Hepatic stellate cell (primary cell): Measurements from ENCODE around the gene GGCX.
"Not testable (repeated sequence)": the region's sequence is repeated elsewhere in the genome, so short reads cannot be mapped to it uniquely, and the experiment has no call there.

Experiments
- DNase-seq: peaks from one replicate; pipeline ENCODE4 v3.0.0; 2011; ENCODE audit warnings: low spot score

The GGCX gene

GRCh38 chr2:85594715-85595300, 33.5 kb upstream of the GGCX start:
- no peak for DNase-seq

- no peak for DNase-seq
These were observed 31.7 kb upstream of the GGCX start for GRCh38 chr2:85593023-85593422.

- not testable (repeated sequence) for DNase-seq
These were observed 31.0 kb upstream of the GGCX start for GRCh38 chr2:85592299-85592698.

- no peak for DNase-seq
These were observed 30.3 kb upstream of the GGCX start for GRCh38 chr2:85591563-85591962.

DNA sequence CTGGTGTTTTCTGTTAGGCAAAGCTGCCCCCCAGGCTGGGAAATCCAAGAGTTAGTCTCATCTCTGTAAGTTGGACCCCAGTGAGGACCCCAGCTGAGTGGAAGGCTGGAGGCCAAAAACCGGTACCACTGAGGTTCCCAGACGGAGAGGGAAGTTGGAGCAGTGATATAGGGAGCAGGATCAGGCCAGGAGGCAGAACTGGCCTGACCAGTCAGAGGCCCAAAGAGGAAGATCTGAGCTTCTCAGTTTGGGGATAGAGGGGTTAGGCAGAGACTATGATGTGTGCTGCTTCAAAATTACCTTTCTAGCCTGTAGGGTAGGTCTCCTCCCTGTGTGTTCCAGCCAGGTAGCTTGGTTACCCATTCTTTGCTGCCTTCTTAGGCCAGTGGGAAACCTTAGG, 29.7 kb upstream of the GGCX start:
- DNase-seq = no peak

- DNase-seq = peak; percentile 92
These were observed 28.9 kb upstream of the GGCX start for GRCh38 chr2:85589982-85590791.

- no peak for DNase-seq
These were observed 27.9 kb upstream of the GGCX start for GRCh38 chr2:85589181-85589580.

DNA sequence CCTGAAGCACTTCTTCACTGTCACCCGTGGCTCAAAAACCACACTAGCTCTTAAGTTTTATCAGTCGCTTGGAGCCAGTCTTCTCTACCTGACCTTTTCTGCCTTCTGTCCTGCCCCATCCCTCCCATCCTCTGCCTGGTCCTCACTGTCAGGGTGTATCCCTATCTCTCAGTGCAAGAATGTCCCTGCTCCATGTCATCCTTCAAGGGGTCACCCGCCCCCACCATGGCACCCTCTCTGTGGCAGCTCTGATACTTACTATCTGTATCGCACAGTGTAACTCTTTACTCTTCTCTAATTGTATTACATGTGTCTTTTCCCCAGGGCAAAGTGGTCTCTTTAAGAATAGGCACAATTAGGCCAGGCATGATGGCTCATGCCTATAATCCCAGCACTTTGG, 27.4 kb upstream of the GGCX start:
- DNase-seq = no peak

DNA sequence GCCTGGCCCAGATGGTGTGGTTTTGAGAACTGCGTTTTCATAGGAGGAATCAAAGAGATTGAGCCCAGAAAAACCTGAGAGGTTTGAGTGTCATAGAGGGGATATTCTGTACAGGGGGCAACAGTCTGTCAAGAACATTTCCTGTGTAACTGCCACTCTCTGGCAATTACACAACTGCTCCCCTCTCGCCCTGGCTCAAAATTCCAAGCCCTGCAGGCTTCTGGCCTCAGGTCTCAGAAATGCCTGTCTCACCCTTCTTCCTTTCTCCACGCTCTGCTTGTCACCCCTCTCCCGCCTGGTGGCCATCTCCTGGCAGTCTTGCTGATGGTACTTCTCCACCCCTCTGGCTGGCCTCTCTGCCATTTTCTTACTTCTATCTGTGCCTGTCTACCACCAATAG, 26.9 kb upstream of the GGCX start:
- DNase-seq = no peak

- peak; percentile 88 for DNase-seq
These were observed 24.4 kb upstream of the GGCX start for GRCh38 chr2:85585781-85586105.

DNA sequence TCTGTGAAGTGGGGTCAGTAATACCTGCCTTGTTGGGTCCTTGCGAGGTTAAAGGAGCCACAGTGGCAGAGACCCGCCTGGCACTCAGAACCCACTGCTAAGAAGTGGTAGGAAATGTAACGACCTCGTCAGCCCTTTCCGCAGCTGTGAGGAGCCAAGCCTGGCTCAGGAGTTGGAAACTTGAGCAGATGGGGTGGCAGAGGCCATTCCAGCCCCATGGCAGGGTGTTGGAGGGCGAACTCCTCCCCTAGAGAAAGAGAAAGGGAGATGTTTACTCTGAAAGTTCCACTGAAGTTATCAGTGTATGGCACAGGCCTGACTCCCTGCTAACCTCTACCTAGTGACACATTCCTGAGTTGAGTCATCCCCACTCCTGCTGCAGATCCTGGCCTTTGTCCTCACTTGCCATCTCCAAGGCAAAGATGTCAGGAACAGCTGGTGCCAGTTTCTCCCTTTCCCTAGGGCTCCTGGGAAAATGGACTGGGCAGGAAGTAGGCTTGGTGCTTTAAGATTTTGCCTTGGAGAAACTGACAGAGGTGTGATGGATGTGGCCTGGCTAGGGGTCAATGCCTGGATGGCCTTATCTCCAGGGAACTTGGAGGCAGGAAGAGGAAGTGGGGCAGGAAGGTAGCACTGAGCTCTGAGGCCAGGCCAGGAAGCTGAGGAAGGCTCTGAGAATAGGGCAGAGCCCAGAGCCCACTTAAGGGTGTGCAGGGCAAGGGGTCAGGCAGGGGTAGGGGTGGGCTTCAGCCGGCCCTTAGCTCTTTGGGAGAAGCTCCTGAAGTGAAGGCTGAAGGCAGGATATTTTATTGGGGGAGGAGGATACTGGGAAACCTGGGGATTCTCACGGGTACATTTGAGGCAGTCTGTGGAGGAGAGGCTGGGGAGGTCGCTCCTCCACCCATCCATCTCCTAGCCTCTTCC, 23.8 kb upstream of the GGCX start:
- peak; percentile 85 for DNase-seq

DNA sequence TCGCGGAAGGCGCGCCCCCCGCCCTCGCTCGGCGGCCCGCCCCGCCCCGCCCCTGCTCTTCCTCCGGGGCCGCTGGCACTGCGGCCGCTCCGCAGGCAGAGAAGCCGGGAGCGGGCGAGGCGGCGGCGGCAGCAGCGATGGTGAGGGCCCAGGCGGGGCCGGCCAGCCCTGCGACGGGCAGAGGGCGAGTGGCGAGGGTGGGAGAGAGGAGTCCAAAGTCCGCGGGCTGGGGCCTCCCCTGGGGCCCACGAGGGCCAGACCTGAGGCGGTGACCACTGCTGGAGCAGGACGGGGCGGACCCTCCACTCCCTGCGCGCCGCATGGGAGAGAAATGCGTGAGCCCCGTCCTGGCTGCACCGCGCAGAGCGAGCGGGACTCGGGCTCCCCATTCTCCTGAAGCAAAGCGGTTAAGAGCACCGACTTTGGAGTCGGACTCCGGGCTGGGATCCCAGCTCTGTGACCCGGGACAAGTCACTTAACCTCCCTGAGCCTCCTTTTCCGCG, 23.1 kb upstream of the GGCX start, which contains the start of gene VAMP5:
Gene VAMP5, plus strand, starts transcription at position 78 of the 503 bp plus-strand sequence. Its CDS starts 60 bp downstream, at position 138.
- DNase-seq = peak; percentile 55

GRCh38 chr2:85583667-85584353, 22.5 kb upstream of the GGCX start:
- no peak for DNase-seq

GRCh38 chr2:85582492-85582891, 21.2 kb upstream of the GGCX start:
- no peak for DNase-seq

- no peak for DNase-seq
These were observed 18.9 kb upstream of the GGCX start for GRCh38 chr2:85580206-85580605.

DNA sequence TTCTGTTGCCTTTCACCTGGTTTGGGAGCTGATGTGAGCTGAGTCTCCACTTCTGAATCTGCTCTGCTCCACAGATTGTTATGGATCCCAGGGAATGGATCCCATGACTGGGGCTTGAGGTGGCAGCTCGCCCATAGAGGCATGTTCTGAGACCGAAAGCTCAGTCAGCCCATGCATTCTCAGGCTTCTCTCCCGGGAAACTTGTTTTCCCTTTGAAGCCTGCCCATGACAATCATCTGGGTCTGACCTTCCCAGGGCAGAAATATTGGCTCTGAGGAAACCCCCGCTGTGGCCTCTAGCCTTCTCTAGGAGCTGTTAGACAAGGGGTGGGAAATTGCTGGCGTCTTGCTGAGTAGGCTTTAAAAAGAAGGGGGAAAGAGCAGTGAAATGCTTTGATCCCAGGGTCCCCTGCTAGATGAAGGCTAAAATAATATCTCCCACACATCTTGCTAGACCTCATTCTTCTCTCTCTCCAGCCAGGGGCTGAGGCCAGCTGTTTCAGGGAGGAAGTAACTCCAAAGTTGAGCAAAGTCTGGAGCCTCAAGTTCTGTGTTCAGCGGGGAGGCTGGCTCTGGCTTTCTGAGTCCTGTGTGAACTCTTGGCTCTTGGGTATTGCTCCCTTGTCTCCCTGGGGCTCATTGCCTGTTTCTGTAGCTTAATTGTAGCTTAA, 18.1 kb upstream of the GGCX start:
- DNase-seq = no peak

DNA sequence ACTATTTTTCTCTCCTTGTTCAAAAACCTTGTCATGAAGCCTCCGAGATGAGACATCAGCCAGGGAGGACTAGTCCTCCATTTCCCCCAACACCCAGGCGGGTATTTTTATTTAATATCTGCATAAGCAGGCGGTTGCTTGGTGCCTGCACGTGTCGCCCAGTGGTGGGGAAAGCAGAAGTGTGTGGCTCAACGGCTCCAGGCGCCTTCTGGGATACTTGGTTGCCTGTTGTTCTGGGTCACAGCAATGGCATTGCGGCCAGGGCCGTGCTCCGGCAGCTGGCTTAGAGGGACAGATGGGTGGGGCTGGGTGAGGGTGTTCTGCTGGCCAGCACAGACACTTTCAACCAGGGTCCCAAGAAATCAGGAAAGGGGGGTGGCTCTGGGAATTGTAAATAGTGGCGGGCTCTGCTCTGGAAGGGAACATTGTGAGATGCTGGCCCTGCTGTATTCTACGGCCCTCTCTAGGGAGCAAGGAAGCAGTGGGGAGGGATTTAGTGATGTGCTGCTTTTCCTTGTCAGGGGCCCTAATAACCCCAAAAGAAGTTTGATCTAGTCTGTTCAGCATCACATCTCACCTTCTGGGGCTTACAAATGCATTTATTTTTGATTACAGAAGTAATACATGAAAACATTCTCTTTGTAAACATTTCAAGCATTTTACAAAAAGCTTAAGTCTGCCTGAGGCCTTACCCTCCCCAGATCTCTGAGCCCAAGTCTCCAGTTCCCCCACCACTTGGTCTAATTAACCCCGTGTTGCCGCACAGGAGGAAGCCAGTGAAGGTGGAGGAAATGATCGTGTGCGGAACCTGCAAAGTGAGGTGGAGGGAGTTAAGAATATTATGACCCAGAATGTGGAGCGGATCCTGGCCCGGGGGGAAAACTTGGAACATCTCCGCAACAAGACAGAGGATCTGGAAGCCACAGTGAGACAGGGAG, 17.2 kb upstream of the GGCX start:
- DNase-seq = no peak

DNA sequence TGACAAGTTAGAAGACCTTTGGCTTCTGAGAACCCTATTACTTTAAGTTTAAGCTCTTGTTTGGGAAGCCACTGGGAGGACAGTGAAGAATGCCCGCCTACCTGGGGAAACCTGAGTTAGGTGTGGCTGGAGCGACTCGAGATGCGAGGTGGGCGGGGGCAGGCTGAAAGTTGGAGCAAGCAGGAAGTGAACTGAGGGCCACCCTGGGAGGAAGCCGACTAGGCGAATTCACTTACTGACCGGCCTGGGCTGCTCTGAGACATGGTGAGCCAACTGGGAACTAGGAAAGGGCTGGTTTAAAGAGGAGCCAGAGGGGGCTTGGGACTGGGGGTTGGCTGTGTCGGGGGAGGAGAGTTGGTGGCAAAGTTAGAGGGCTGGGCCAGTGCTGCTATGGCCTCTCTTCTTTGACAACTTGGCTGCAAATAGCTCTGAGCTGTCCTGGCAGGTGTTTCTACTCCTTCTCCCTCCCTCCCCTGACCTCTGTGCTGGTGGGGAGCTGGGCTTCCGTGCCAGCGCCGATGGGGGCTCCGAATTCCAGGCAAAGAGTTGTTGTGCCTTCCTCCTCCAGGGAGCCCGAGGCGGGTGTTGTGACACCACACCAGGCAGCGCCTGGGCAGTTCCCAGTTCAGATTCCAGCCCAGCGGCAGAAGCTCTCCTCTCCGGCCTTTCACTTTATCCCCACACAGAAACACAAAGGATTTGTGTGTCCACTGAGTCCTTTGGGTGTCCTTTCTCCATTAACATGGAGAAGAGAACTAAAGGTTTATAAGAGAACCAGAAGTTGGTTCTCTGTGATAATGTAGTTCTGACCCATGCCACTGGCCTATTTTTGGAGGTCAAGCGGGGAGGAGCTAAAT, 16.3 kb upstream of the GGCX start, which contains the start of gene VAMP8:
Gene VAMP8, plus strand, starts transcription at position 201 of the 857 bp plus-strand sequence. Its CDS starts 61 bp downstream, at position 262.
- DNase-seq = no peak

DNA sequence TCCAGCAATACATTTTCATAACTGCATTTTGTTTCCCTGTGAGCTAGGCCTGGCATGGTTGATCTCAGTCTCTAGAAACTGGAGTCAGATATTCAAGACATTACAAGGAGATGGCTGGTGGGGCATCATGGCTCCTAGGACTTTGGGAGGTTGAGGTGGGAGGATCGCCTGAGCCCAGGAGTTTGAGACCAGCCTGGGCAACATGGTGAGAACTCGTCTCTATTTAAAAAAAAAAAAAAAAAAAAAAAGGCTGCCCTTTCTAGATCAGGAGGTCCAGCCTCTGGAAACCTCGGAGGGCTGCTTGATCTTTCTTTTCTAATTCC, 15.7 kb upstream of the GGCX start:
- no peak for DNase-seq
